Osteocyte (in vitro differentiated cells): Measurements from ENCODE around the gene HORMAD1. TPM values are rescaled to one million over a fixed set of nuclear protein-coding genes. Genes with fewer than 3 reads are reported as not detected.

Source experiments
- DNase-seq: peaks from one replicate; pipeline ENCODE4 v3.0.0; 2021; ENCODE audit warnings: mixed read lengths; ENCODE audit not compliant: unreplicated experiment; ENCODE audit errors: extremely low spot score
- H3K27ac Mint-ChIP-seq: one replicate; pipeline ENCODE4 v1.8.0; 2021; ENCODE audit warnings: mild to moderate bottlenecking, mixed read lengths; ENCODE audit not compliant: unreplicated experiment
- H3K27me3 Mint-ChIP-seq: one replicate; pipeline ENCODE4 v1.8.0; 2021; ENCODE audit warnings: mixed read lengths; ENCODE audit not compliant: unreplicated experiment
- H3K36me3 Mint-ChIP-seq: one replicate; pipeline ENCODE4 v1.8.0; 2021; ENCODE audit warnings: mixed read lengths; ENCODE audit not compliant: unreplicated experiment
- H3K4me1 Mint-ChIP-seq: one replicate; pipeline ENCODE4 v1.8.0; 2021; ENCODE audit warnings: mixed read lengths; ENCODE audit not compliant: unreplicated experiment
- H3K4me3 Mint-ChIP-seq: one replicate; pipeline ENCODE4 v1.8.0; 2021; ENCODE audit warnings: mild to moderate bottlenecking, moderate library complexity, mixed read lengths; ENCODE audit not compliant: unreplicated experiment
- H3K9me3 Mint-ChIP-seq: one replicate; pipeline ENCODE4 v1.8.0; 2021; ENCODE audit warnings: mixed read lengths; ENCODE audit not compliant: unreplicated experiment
- CTCF ChIP-seq: fragments of 200-600 bp; sonication (generic); IDR thresholded peaks from 2 replicates; pipeline ENCODE4 v1.5.0; 2021; ENCODE audit warnings: antibody characterized with exemption, mild to moderate bottlenecking, moderate library complexity
- total RNA-seq: library from RNA; stranded (reverse); gene quantifications from 2 replicates; pipeline ENCODE4 v1.2.1, GENCODE V29; 2021

The HORMAD1 gene
- total RNA-seq, 1 donor from 2014 or later = not detected

- no peak overlapping the region for H3K27ac Mint-ChIP-seq
- H3K27me3 Mint-ChIP-seq = no peaks in the 10 kb centered on the region
- no peaks in the 10 kb centered on the region for H3K9me3 Mint-ChIP-seq
- no peak for DNase-seq
- no peak for TF ChIP-seq CTCF
- H3K36me3 Mint-ChIP-seq = peaks cover 38% of the 10 kb centered on the region
- H3K4me1 Mint-ChIP-seq = no peaks in the 10 kb centered on the region
- no peak overlapping the region for H3K4me3 Mint-ChIP-seq
Measured at GRCh38 chr1:150650193-150650592, 70.5 kb downstream of the HORMAD1 start.

GRCh38 chr1:150649441-150650075 lies 71.1 kb downstream of the HORMAD1 start:
- Mint-ChIP-seq H3K9me3 (no peaks in the 10 kb centered on the region), H3K36me3 (peaks cover 38% of the 10 kb centered on the region), H3K4me3 (no peak overlapping the region), H3K27ac (no peak overlapping the region), H3K4me1 (no peaks in the 10 kb centered on the region), H3K27me3 (no peaks in the 10 kb centered on the region)
- TF ChIP-seq CTCF = no peak
- DNase-seq = no peak

Other genes starting within 250 kb of the HORMAD1 start
- 18.8 and 23.2 TPM in 2 replicates for gene TARS2, start 233.5 kb downstream of the HORMAD1 start, total RNA-seq
- gene ECM1, start 212.8 kb downstream of the HORMAD1 start, total RNA-seq = 17.4 and 19.8 TPM in 2 replicates
- gene FALEC, start 205.1 kb downstream of the HORMAD1 start, total RNA-seq = not detected in 2 replicates
- gene ADAMTSL4, start 171.5 kb downstream of the HORMAD1 start, total RNA-seq = 2.3 and 2.6 TPM in 2 replicates
- gene MCL1, start 141.3 kb downstream of the HORMAD1 start, total RNA-seq = 275 and 296 TPM in 2 replicates
- gene ENSA, start 91.3 kb downstream of the HORMAD1 start, total RNA-seq = 111 and 116 TPM in 2 replicates
- 26.6 and 27.4 TPM in 2 replicates for gene GOLPH3L, start 23.7 kb downstream of the HORMAD1 start, total RNA-seq
- gene CTSS, start 44.9 kb upstream of the HORMAD1 start, total RNA-seq = 4.4 and 6.9 TPM in 2 replicates
- gene CTSK, start 87.4 kb upstream of the HORMAD1 start, total RNA-seq = 51.6 and 53.6 TPM in 2 replicates
- gene ARNT, start 155.7 kb upstream of the HORMAD1 start, total RNA-seq = 42.9 and 44.2 TPM in 2 replicates
- gene CTXND2, start 166.2 kb upstream of the HORMAD1 start, total RNA-seq = not detected in 2 replicates
- 53.5 and 59.8 TPM in 2 replicates for gene SETDB1, start 205.5 kb upstream of the HORMAD1 start, total RNA-seq